SK-N-SH (cell line): Measurements from ENCODE around the gene PSMA3. TPM values are rescaled to one million over a fixed set of nuclear protein-coding genes. Genes with fewer than 3 reads are reported as not detected.

Source experiments
- CTCF ChIA-PET: fragments of 300-600, 350-600 bp; formaldehyde crosslinking; extraction: SDS; loops from one replicate; lab custom pipeline; 2021; lab: Yijun Ruan, JAX
- POLR2A ChIA-PET: fragments of 350-600 bp; sonication (Branson Sonifier 250); formaldehyde crosslinking; extraction: SDS; loops from one replicate; lab custom pipeline; 2020; ENCODE audit warnings: antibody characterized with exemption, inconsistent platforms; lab: Yijun Ruan, JAX
- DNase-seq: peaks from one replicate; pipeline ENCODE4 v3.0.0; 2012
- H2AFZ ChIP-seq: fragments of 200-600 bp; sonication (generic); 2 replicates; pipeline ENCODE4 v1.8.1; 2016; ENCODE audit warnings: antibody characterized with exemption, mild to moderate bottlenecking, low read depth
- H3F3A ChIP-seq: fragments of 200-600 bp; sonication (generic); replicated peaks from 2 replicates; pipeline ENCODE3; 2016; ENCODE audit warnings: antibody characterized with exemption, mild to moderate bottlenecking; ENCODE audit not compliant: insufficient read depth
- H3K27ac ChIP-seq, 2 experiments: fragments of 200-500 bp in 1 of 2; fragments of 200-600 bp in 1 of 2; sonication (Bioruptor generic) in 1 of 2; sonication (generic), shearing (Covaris generic) in 1 of 2; 2 replicates each; pipeline versions ENCODE4 v1.5.1 to v1.6.1; 2014 to 2016; ENCODE audit warnings: low read depth in 2 of 2, inconsistent platforms in 1 of 2, low read length in 1 of 2, mild to moderate bottlenecking in 1 of 2, mixed read lengths in 1 of 2
- H3K27me3 ChIP-seq: fragments of 200-600 bp; sonication (generic), shearing (Covaris generic); 2 replicates; pipeline ENCODE4 v1.6.1; 2016; ENCODE audit warnings: mixed run types; ENCODE audit not compliant: insufficient read depth
- H3K36me3 ChIP-seq, 2 experiments: fragments of 200-500 bp in 1 of 2; fragments of 200-600 bp in 1 of 2; sonication (Bioruptor generic) in 1 of 2; sonication (generic) in 1 of 2; replicated peaks in 1 of 2; 2 replicates each; pipeline versions ENCODE3 to v1.5.1; 2014 to 2016; ENCODE audit warnings: low read length in 1 of 2, mild to moderate bottlenecking in 1 of 2; ENCODE audit not compliant: insufficient read depth in 2 of 2, control insufficient read depth in 1 of 2
- H3K4me1 ChIP-seq, 2 experiments: fragments of 200-500 bp in 1 of 2; fragments of 200-600 bp in 1 of 2; sonication (Bioruptor generic) in 1 of 2; sonication (generic), shearing (Covaris generic) in 1 of 2; 2 replicates each; pipeline versions ENCODE4 v1.5.1 to v1.6.1; 2014 to 2016; ENCODE audit warnings: low read depth in 1 of 2, low read length in 1 of 2, mixed run types in 1 of 2; ENCODE audit not compliant: insufficient read depth in 2 of 2, control insufficient read depth in 1 of 2
- H3K4me2 ChIP-seq: fragments of 200-600 bp; sonication (generic), shearing (Covaris generic); 2 replicates; pipeline ENCODE4 v1.6.1; 2017; ENCODE audit warnings: mixed run types
- H3K4me3 ChIP-seq, 2 experiments: fragments of 200-500 bp in 1 of 2; fragments of 200-600 bp in 1 of 2; sonication (Bioruptor generic) in 1 of 2; sonication (generic), shearing (Covaris generic) in 1 of 2; 2 replicates each; pipeline versions ENCODE4 v1.5.1 to v1.8.1; 2014 to 2016; ENCODE audit warnings: low read depth in 2 of 2, inconsistent platforms in 1 of 2, low read length in 1 of 2, mild to moderate bottlenecking in 1 of 2, mixed read lengths in 1 of 2, moderate library complexity in 1 of 2
- H3K79me2 ChIP-seq: fragments of 200-600 bp; sonication (generic); 2 replicates; pipeline ENCODE4 v1.8.1; 2017; ENCODE audit warnings: mild to moderate bottlenecking; ENCODE audit not compliant: insufficient read depth
- H3K9ac ChIP-seq: fragments of 200-600 bp; sonication (generic); 2 replicates; pipeline ENCODE4 v1.6.1; 2017; ENCODE audit warnings: mixed run types
- H3K9me2 ChIP-seq: fragments of 200-600 bp; sonication (generic); 2 replicates; pipeline ENCODE4 v1.6.1; 2017; ENCODE audit warnings: mixed run types
- H3K9me3 ChIP-seq: fragments of 200-600 bp; sonication (generic); 2 replicates; pipeline ENCODE4 v1.6.1; 2017; ENCODE audit warnings: mixed run types, mild to moderate bottlenecking, moderate library complexity
- H4K20me1 ChIP-seq: fragments of 200-600 bp; sonication (generic); 2 replicates; pipeline ENCODE4 v1.6.1; 2017; ENCODE audit warnings: mild to moderate bottlenecking, mixed run types; ENCODE audit not compliant: insufficient read depth
- EP300 ChIP-seq, 2 experiments: IDR thresholded peaks; 2 replicates each; pipeline versions ENCODE4 v1.4.0 to v1.6.1; 2012; ENCODE audit warnings: borderline replicate concordance in 1 of 2, low read depth in 1 of 2, low read length in 1 of 2
- FOSL2 ChIP-seq: IDR thresholded peaks from 2 replicates; pipeline ENCODE4 v1.4.0; 2012; ENCODE audit warnings: low read depth, mild to moderate bottlenecking, moderate library complexity, borderline replicate concordance
- FOXJ3 ChIP-seq: sonication (generic); formaldehyde crosslinking; IDR thresholded peaks from 2 replicates; pipeline ENCODE4 v1.5.1; 2020; ENCODE audit warnings: mild to moderate bottlenecking, missing genetic modification reagents
- GABPA ChIP-seq: IDR thresholded peaks from 2 replicates; pipeline ENCODE4 v1.4.0; 2012; ENCODE audit warnings: low read depth, mild to moderate bottlenecking
- GATA2 ChIP-seq: sonication (generic); formaldehyde crosslinking; IDR thresholded peaks from 2 replicates; pipeline ENCODE4 v1.5.0; 2020; ENCODE audit warnings: mild to moderate bottlenecking, missing genetic modification reagents
- JUND ChIP-seq: IDR thresholded peaks from 2 replicates; pipeline ENCODE4 v1.4.0; 2012
- MAX ChIP-seq: IDR thresholded peaks from 2 replicates; pipeline ENCODE4 v1.4.0; 2012; ENCODE audit warnings: low read depth
- MEF2A ChIP-seq: IDR thresholded peaks from 2 replicates; pipeline ENCODE4 v1.4.0; 2012; ENCODE audit warnings: low read depth, borderline replicate concordance
- NFIC ChIP-seq: IDR thresholded peaks from 2 replicates; pipeline ENCODE4 v1.4.0; 2012; ENCODE audit warnings: borderline replicate concordance
- PBX3 ChIP-seq: IDR thresholded peaks from 2 replicates; pipeline ENCODE4; 2012
- RAD21 ChIP-seq: IDR thresholded peaks from 2 replicates; pipeline ENCODE4 v1.6.1; 2012; ENCODE audit warnings: mild to moderate bottlenecking, low read length
- RCOR1 ChIP-seq: fragments of 150-350 bp; IDR thresholded peaks from 2 replicates; pipeline ENCODE4 v1.6.1; 2017; ENCODE audit warnings: antibody characterized with exemption, low read length
- RXRA ChIP-seq: IDR thresholded peaks from 2 replicates; pipeline ENCODE4 v1.4.0; 2012; ENCODE audit warnings: low read depth, mild to moderate bottlenecking, borderline replicate concordance
- SIN3A ChIP-seq: IDR thresholded peaks from 2 replicates; pipeline ENCODE4 v1.6.1; 2012; ENCODE audit warnings: low read depth, mild to moderate bottlenecking, low read length, moderate library complexity, borderline replicate concordance
- SMC3 ChIP-seq: IDR thresholded peaks from 2 replicates; pipeline ENCODE4 v1.6.1; 2012; ENCODE audit warnings: low read depth, low read length, improper control_type of control experiment
- TAF1 ChIP-seq: IDR thresholded peaks from 2 replicates; pipeline ENCODE4 v1.6.1; 2012; ENCODE audit warnings: low read depth, mild to moderate bottlenecking, low read length, moderate library complexity, borderline replicate concordance
- TCF12 ChIP-seq: IDR thresholded peaks from 2 replicates; pipeline ENCODE4 v1.4.0; 2012
- USF2 ChIP-seq: fragments of 150-350 bp; IDR thresholded peaks from 2 replicates; pipeline ENCODE4 v1.6.1; 2017; ENCODE audit warnings: antibody characterized with exemption, low read length, low read depth, borderline replicate concordance
- YY1 ChIP-seq: IDR thresholded peaks from 2 replicates; pipeline ENCODE4 v1.4.0; 2012; ENCODE audit warnings: low read depth, mild to moderate bottlenecking
- ZBTB33 ChIP-seq: IDR thresholded peaks from 2 replicates; pipeline ENCODE4 v1.4.0; 2012; ENCODE audit warnings: low read depth, borderline replicate concordance
- WGBS: methylation state at CpG from one replicate; pipeline ENCODE4 v1.1.6; 2017; ENCODE audit warnings: low lambda C conversion rate; 5-methylcytosine and 5-hydroxymethylcytosine counted together
- polyA plus RNA-seq, 3 experiments: library from polyadenylated mRNA; depleted of rRNA; stranded (reverse); fragments of >200 nt; gene quantifications; 2 replicates each; pipeline ENCODE4 v1.2.3, GENCODE V29; 2012

Gene PSMA3
- polyA plus RNA-seq, 1 of the 3 experiments (the other 2 are of a cell fraction) = 203 TPM

- no peak overlapping the region for H3K9ac ChIP-seq
- no peak overlapping the region for H2AFZ ChIP-seq
- peaks cover 80% of the 10 kb centered on the region for H3F3A ChIP-seq
- H3K4me1 ChIP-seq = peaks cover 0 to 4% of the 10 kb centered on the region in 2 experiments; a peak in 1 of 4 replicates
- H3K36me3 ChIP-seq = peaks cover 60 to 91% of the 10 kb centered on the region in 2 experiments
- no peak overlapping the region for H3K4me2 ChIP-seq
- H3K9me3 ChIP-seq = no peaks in the 10 kb centered on the region
- peaks cover 26% of the 10 kb centered on the region for H4K20me1 ChIP-seq
- H3K27ac ChIP-seq = no peak overlapping the region
- WGBS = 67% methylated on average over 2 of the region's 2 CpGs
- TF ChIP-seq EP300 (IDR thresholded peaks at IDR 0.05; ENCODE audit: borderline replicate concordance in 1 of 2, low read depth in 1 of 2, low read length in 1 of 2) (no peak), SMC3 (no peak), YY1 (no peak), RCOR1 (no peak), TCF12 (no peak), ZBTB33 (no peak), GABPA (no peak), RAD21 (no peak), GATA2 (CRISPR knock-in tag) (no peak), MAX (no peak), FOSL2 (no peak), PBX3 (no peak), FOXJ3 (no peak), RXRA (no peak), TAF1 (no peak), USF2 (no peak), NFIC (no peak), JUND (no peak), MEF2A (no peak), SIN3A (no peak)
- no peak overlapping the region for H3K4me3 ChIP-seq
- peaks cover 82% of the 10 kb centered on the region for H3K79me2 ChIP-seq
- ChIA-PET CTCF (no interaction called here), POLR2A (no interaction called here)
- no peak for DNase-seq
- no peaks in the 10 kb centered on the region for H3K27me3 ChIP-seq
- H3K9me2 ChIP-seq = no peaks in the 10 kb centered on the region
Measured at GRCh38 chr14:58270628-58271027, 26.0 kb downstream of the PSMA3 start.
